NCI-H2227 (cell line): ENCODE data around the gene LRRC27.

ENCODE experiments used
- DNase-seq: peaks from one replicate; lab custom pipeline; 2025; ENCODE audit not compliant: unreplicated experiment; lab: John Stamatoyannopoulos, UW

Gene LRRC27

DNA sequence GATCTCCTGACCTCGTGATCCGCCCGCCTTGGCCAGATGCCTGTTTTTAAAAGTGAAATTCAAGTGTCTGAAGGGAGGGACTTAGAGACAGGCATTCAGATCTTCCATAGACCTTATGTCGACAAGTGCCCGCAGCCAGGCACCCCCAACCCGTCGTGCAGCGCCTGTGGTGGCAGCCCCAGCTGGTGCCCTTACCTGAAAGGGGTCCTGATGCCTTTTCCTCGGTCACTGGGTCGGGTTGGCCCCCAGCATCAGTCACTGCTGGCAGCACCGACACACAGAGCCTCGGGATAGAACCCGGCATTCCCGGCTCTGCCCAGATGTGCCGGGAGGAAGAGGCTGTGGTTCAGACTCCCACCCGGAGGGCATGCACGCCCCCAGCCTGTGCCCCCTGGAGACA lies 23.3 kb downstream of the LRRC27 start:
- DNase-seq, result no peak

- no peak for DNase-seq
These were observed 23.8 kb downstream of the LRRC27 start for GRCh38 chr10:132355754-132356153.

DNA sequence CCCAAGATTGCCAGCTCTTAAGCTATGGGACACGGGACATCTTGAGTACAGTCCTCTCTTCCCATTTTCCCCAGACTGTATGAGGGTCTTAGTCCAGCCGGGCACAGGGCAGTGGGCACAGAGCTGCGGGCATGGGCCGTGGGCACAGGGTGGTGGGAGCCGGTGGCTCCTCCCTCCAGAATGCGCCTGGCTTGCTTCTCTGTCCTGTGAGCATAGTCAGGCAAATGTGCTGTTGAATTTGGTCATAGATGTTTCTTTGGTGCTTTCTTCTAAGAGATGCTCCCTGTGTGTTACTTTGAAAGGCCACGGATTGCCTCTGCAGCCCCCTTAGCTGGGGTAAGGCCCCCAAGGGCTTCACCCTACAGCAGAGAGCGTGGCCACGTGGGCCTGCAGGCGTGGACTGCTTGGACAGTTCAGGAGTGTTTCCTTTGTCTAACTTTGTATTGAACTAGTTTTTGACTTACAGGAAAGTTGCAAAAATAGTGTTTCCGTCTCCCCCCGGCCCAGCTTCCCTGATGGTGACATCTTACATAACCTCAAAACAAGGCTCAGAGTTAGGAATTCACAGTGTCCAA lies 24.7 kb downstream of the LRRC27 start:
- DNase-seq, result no peak

- DNase-seq, result no peak
These were observed 25.5 kb downstream of the LRRC27 start for GRCh38 chr10:132357286-132358058.

DNA sequence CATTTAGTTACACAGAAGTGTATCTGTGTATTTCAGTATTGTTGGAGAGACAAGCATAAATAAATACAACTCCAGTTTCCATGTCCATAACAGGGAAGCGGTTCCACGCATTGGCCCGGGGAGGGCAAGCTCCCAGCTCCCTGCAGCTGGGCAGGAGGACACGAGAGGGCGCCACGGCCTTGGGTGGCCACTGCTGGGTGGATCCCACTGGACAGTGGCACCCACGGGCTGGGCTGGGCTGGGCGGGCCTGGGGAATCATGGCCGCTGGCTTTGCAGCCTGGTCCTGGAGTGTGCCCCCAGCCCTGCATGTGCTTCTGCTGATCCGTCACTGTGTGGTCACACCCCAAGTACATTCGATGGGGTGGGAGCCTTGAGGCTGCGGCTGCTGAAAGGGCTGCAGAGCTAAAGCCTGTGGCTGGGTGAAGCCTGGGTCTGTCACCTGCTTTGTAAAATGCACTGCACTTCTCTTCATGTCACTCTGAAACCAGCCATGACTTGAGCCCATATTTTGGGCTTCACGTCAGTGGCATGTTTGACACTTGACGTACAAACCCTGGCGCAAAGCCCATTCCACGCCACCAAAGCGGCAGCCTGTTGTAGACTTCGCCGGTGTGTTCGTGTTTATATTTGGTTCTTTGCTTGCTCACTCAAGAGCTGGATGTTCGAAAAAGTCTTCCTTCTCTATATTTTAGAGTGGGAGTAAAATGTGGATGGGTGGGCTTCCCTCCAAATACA lies 27.5 kb downstream of the LRRC27 start:
- DNase-seq, result no peak

- no peak for DNase-seq
These were observed 28.9 kb downstream of the LRRC27 start for GRCh38 chr10:132360766-132361447.

DNA sequence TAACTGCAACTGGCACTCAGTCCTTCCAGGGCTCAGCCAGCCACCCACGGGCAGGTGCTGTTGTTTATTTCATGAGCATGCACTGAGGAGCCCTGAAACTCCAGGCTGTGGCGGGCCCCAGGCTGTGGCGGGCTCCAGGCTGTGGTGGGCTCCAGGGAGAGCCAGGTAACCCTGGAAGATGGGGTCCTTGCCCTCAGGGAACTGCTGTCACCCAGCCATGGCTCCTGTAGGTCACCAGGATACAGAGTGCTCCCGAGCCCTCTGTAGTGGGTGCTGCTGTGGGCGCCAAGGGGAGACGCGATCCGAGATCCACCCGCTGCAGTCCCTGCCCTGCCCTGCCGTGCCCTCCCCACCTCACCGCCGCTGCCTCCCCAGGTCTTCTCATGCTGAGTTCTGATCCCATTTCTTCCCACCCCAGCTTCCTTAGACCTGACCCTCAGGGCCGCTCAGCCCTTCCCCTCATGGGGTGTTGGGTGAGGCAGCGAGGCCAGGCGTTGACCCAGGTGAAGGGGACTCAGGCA lies 29.6 kb downstream of the LRRC27 start:
- DNase-seq, result no peak

DNA sequence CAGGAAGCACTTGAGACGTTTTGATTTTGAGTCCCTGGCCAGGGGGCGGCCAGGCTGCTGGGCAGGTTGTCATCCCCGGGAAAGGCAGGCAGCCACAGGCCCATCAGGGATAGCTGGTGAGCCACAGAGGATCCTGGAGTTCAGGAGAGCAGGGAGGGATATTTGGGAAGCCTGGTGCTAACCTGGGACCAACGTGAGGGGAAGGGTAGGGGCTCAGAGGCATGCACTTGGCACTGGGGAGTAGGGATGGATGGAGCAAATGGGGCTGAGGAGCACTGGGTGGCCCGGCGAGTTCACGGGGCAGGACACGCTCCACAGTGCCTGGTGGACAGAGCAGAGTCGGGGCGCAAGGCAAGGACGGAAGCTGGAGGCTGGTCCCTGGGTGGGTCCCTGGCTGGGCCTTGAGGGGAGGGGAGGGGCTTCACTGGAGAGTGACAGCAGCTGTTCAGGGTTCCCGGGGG lies 30.2 kb downstream of the LRRC27 start:
- DNase-seq, result no peak

- DNase-seq, result no peak
These were observed 31.4 kb downstream of the LRRC27 start for GRCh38 chr10:132363376-132363775.

GRCh38 chr10:132363921-132364593 lies 32.1 kb downstream of the LRRC27 start:
- peak; percentile 4 for DNase-seq

GRCh38 chr10:132364594-132364970 lies 32.6 kb downstream of the LRRC27 start:
- DNase-seq, result no peak

DNA sequence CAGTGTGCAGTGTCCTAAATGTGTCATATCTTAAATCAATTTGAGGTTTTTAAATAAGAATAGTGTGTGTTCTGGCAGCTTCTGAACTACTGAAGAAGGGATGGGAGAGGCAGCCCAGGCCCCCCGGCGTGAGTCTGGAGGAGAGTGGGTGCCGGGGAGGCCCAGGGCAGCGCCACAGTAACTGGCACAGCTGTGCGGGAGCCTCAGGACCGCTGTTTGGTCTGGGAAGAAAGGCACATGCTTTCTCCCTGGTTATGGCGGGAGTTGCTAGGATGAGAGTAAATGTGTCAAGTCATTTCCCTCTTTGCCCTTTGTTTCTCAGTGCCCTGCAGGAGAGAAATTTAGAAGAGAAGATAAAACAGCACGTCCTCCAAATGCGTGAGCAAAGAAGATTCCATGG lies 33.1 kb downstream of the LRRC27 start:
- no peak for DNase-seq

DNA sequence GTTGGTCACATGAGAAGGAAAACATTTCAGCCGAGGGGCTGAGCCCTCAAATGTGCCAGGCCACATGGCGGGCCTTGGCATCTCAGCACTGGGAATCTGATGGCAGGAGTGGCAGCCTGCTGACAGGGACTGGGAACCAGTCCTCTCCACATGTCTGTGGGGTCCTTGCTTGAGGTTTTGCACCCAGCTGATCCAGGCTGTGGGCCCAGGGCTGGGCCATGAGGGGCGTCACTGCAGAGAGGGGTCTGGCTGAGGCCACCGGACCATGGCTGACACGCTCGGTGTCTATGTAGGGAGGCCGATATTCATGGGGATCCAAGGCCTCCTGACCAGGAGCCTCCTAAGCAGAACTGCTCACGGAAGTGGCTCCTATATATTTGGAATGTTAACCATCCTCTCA lies 34.0 kb downstream of the LRRC27 start:
- DNase-seq, result no peak

GRCh38 chr10:132366499-132366898 lies 34.5 kb downstream of the LRRC27 start:
- no peak for DNase-seq

DNA sequence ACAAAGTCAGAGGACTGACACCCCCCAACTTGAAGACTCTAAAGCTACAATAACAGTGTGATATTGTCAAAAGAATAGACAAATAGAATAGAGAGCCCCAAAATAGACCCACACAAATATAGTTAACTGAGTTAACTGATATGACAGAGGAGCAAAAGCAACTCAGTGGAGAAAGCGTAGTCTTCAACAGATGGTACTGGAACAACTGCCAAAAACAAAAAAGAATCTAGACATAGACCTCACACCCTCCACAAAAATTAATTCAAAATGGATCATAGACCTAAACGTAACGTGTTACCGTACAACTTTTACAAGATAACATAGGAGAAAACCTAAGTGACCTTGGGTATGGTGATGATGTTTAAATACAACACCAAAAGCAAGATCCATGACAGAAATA lies 36.4 kb downstream of the LRRC27 start:
- DNase-seq, result no peak

DNA sequence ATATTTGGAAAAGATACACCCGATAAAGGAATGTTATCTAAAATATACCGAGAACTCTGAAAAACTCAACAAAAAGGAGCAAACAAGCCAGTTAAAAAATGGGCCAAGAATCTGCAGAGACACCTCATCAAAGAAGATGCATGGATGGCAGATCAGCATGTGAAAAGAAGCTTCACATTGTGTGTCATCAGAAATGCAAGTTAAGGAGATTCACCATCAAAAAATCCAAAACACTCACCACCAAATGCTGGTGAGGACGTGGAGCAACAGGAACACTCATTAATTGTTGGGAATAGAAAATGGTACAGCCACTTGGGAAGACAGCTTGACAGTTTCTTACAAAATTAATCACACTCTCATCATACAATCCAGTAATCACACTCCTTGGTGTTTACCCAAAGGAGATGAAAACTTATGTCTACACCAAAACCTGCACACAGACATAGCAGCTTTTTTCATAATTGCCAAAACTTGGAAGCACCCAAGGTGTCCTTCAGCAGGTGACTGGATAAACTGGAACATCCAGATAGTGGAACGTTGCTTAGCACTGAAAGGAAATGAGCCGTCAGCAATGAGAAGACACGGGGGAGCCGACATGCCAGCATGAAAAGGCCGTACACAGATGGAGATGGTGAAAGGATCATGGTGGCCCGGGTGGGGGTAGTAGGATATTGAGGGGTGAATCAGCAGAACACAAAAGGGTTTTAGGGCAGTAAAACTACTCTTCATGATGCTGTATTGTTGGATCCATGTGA lies 37.1 kb downstream of the LRRC27 start:
- no peak for DNase-seq

GRCh38 chr10:132369636-132370185 lies 37.7 kb downstream of the LRRC27 start:
- DNase-seq, result no peak

DNA sequence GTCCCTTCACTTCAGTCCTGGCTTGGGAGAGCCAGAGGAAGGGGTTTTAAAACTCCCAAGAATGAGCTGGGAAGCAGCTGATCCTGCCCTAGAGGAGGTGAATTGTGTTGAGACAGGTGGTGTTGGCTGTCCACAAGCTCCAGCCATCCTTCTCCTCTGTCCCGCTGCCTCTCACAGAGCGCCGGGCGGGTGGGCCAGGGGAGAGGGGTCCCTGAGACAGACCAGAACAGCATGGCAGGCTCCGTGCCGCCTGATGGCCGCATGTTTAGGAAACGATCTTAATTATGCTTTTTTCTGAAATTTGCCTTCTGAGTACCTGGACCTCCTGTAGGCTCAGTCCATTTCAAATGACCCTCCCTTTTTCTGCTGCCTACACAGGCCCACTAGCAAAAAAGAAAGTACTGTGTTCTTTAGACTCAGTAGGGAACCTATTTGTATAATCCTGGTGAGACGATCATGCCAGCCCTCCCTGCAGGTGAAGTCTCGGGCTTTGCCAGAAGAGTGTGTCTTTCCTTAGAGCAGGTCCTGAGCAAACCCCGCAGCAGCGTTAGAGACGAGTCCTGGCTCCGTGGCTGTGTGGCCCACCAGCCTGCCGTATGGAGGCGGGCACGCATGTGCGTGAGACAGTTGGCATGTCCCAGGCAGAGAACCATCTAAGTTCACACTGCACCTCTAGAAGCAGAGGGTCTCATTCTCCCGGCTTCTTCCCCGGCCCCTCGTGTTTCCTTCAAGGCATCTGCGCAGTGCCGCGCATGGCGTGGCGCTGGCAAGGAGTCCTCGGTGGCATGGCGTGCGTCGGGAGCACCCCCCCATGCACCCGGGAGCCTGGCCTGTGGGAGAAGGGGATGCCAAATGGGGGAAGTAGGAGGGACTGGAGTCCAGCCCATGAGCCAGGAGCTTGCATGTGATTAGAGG lies 38.7 kb downstream of the LRRC27 start:
- no peak for DNase-seq

DNA sequence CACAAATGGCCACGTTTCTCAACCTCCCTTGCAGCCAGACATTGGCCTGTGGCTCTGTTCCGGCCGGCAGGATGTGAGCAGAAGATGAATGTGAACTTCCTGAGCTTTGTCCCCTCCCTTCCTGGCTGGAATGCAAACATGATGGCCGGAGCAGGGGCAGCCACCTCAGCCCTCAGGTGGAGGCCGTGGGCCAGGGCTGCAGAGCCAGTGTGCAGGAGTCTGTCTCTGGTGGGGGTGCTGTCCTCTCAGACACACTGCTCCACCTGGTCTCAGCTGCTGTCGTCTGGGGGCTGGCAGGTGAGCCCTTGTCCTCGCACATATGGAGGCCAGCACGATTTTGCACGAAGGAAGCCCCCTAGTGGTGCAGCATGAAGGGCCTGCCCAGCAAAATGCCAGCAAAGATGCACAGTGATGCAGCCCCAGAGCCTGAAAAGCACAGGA lies 39.7 kb downstream of the LRRC27 start:
- no peak for DNase-seq
